AG04450 (cell line): ENCODE measurements around the gene STK10. TPM values are rescaled to one million over a fixed set of nuclear protein-coding genes. Genes with fewer than 3 reads are reported as not detected.

Experiments used
- CTCF ChIA-PET: fragments of 300-600, 350-600 bp; formaldehyde crosslinking; extraction: SDS; loops from one replicate; lab custom pipeline; 2022; ENCODE audit warnings: antibody characterized with exemption, inconsistent platforms; lab: Charles Lee
- POLR2A ChIA-PET: fragments of 350-600 bp; formaldehyde crosslinking; extraction: SDS; loops from one replicate; lab custom pipeline; 2021; ENCODE audit warnings: antibody characterized with exemption, inconsistent platforms; lab: Yijun Ruan, JAX
- DNase-seq: peaks from one replicate; pipeline ENCODE4 v3.0.0-alpha.2; 2011; ENCODE audit warnings: low read depth, low spot score
- H3K27ac ChIP-seq: one replicate; pipeline ENCODE4 v1.5.1; 2012; ENCODE audit warnings: low read depth, low read length, control low read depth
- H3K27me3 ChIP-seq: one replicate; pipeline ENCODE4 v1.6.0; 2012; ENCODE audit warnings: low read length; ENCODE audit not compliant: control insufficient read depth, insufficient read depth
- H3K4me3 ChIP-seq: 2 replicates; pipeline ENCODE4 v1.5.1; 2011; ENCODE audit warnings: mild to moderate bottlenecking, low read depth, low read length, control low read depth
- H3K9me3 ChIP-seq: 2 replicates; pipeline ENCODE4 v1.5.1; 2012; ENCODE audit warnings: low read length; ENCODE audit not compliant: control insufficient read depth, insufficient read depth
- polyA plus RNA-seq: library from polyadenylated mRNA; depleted of rRNA; stranded (reverse); fragments of >200 nt; gene quantifications from 2 replicates; pipeline ENCODE4 v1.2.3, GENCODE V29; 2011
- TF ChIP-seq, protein P1 (sequence below): IDR thresholded peaks from 2 replicates; pipeline ENCODE4 v1.5.1; 2011; ENCODE audit warnings: low read depth, low read length, control low read depth, inconsistent platforms

STK10 gene
- polyA plus RNA-seq, 1 experiment, result 7.8 TPM

- no peak for DNase-seq
- CTCF ChIA-PET, result interaction anchor here (0.6 to 2.0 kb wide), 2 partner anchors 9 to 283 kb away, joined by 6 to 12 read pairs; partner anchors contain the start of gene STK10
Measured at GRCh38 chr5:172178991-172179989, 8.7 kb downstream of the STK10 start.

GRCh38 chr5:172178301-172178987 lies 9.6 kb downstream of the STK10 start:
- TF ChIP-seq, protein P1, sequence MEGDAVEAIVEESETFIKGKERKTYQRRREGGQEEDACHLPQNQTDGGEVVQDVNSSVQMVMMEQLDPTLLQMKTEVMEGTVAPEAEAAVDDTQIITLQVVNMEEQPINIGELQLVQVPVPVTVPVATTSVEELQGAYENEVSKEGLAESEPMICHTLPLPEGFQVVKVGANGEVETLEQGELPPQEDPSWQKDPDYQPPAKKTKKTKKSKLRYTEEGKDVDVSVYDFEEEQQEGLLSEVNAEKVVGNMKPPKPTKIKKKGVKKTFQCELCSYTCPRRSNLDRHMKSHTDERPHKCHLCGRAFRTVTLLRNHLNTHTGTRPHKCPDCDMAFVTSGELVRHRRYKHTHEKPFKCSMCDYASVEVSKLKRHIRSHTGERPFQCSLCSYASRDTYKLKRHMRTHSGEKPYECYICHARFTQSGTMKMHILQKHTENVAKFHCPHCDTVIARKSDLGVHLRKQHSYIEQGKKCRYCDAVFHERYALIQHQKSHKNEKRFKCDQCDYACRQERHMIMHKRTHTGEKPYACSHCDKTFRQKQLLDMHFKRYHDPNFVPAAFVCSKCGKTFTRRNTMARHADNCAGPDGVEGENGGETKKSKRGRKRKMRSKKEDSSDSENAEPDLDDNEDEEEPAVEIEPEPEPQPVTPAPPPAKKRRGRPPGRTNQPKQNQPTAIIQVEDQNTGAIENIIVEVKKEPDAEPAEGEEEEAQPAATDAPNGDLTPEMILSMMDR, result no peak
- H3K4me3 ChIP-seq, result no peak overlapping the region
- CTCF ChIA-PET, result interaction anchor here (0.6 to 2.0 kb wide), 2 partner anchors 10 to 283 kb away, joined by 6 to 12 read pairs; partner anchors contain the start of gene STK10
- H3K27ac ChIP-seq, result no peak overlapping the region
- H3K27me3 ChIP-seq, result no peaks in the 10 kb centered on the region
- DNase-seq, result no peak
- H3K9me3 ChIP-seq, result no peaks in the 10 kb centered on the region; the same call in 1 of the 2 replicates
- POLR2A ChIA-PET, result no interaction called here

More at GRCh38 chr5:172178991-172179989, 8.7 kb downstream of the STK10 start:
- H3K4me3 ChIP-seq, result no peak overlapping the region
- H3K9me3 ChIP-seq, result no peaks in the 10 kb centered on the region; the same call in 1 of the 2 replicates
- peak overlapping the region; percentile 2 for H3K27ac ChIP-seq
- H3K27me3 ChIP-seq, result no peaks in the 10 kb centered on the region
- TF ChIP-seq, protein P1, result no peak
- POLR2A ChIA-PET, result no interaction called here

- POLR2A ChIA-PET, result no interaction called here
Measured at GRCh38 chr5:172177176-172177575, 10.8 kb downstream of the STK10 start.

GRCh38 chr5:172175263-172175719 lies 12.7 kb downstream of the STK10 start:
- Histone ChIP-seq H3K4me3 (no peak overlapping the region), H3K9me3 (no peaks in the 10 kb centered on the region), H3K27me3 (no peaks in the 10 kb centered on the region), H3K27ac (no peak overlapping the region)
- ChIA-PET CTCF (interaction anchor here (0.5 to 2.3 kb wide), 2 partner anchors 13 to 166 kb away, joined by 4 to 10 read pairs; partner anchors contain the start of gene STK10), POLR2A (interaction anchor here (0.6 kb wide), 1 partner anchor 17 kb away, joined by 5 read pairs; no protein-coding TSS in a partner anchor)
- no peak for DNase-seq
- TF ChIP-seq, protein P1, result no peak

More at GRCh38 chr5:172177176-172177575, 10.8 kb downstream of the STK10 start:
- Histone ChIP-seq H3K9me3 (no peaks in the 10 kb centered on the region; the same call in 1 of the 2 replicates), H3K27ac (no peak overlapping the region), H3K4me3 (no peak overlapping the region), H3K27me3 (no peaks in the 10 kb centered on the region)
- TF ChIP-seq, protein P1, result no peak
- no peak for DNase-seq
- CTCF ChIA-PET, result no interaction called here
